GM19395 (cell line): Measurements from ENCODE around the gene CACNA1S.

Experiments
- ATAC-seq: cut with Tn5 transposase; IDR thresholded peaks from one replicate; pipeline ENCODE4 v1.9.1; 2021; ENCODE audit warnings: mild to moderate bottlenecking, moderate library complexity; ENCODE audit not compliant: unreplicated experiment

CACNA1S gene

GRCh38 chr1:201140941-201141260 is 28.7 kb upstream of the CACNA1S start:
- no peak for ATAC-seq

GRCh38 chr1:201140235-201140940 is 28.2 kb upstream of the CACNA1S start:
- ATAC-seq: no peak

DNA sequence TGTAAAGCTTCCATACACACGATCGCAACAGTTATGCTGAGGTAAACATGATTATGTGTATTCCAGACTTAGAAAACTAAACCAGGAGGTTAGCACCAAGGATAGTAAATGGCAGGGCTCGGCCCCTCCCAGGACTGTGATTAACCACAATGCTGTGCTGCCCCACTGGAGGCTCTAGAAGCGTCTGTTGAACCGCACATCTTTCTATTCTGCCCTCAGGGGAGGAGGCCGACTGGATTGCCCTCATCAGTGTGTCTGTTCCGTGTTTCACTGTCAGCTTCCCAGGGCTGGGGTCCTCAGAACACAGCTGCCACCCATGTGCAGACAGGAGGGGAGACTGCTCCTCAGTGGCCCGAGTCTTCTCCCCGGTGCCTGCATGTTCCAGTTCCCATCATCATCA is 27.5 kb upstream of the CACNA1S start:
- no peak for ATAC-seq

- ATAC-seq: no peak
These were observed 27.1 kb upstream of the CACNA1S start for GRCh38 chr1:201139306-201139705.

GRCh38 chr1:201138311-201138840 is 26.1 kb upstream of the CACNA1S start:
- ATAC-seq: no peak

DNA sequence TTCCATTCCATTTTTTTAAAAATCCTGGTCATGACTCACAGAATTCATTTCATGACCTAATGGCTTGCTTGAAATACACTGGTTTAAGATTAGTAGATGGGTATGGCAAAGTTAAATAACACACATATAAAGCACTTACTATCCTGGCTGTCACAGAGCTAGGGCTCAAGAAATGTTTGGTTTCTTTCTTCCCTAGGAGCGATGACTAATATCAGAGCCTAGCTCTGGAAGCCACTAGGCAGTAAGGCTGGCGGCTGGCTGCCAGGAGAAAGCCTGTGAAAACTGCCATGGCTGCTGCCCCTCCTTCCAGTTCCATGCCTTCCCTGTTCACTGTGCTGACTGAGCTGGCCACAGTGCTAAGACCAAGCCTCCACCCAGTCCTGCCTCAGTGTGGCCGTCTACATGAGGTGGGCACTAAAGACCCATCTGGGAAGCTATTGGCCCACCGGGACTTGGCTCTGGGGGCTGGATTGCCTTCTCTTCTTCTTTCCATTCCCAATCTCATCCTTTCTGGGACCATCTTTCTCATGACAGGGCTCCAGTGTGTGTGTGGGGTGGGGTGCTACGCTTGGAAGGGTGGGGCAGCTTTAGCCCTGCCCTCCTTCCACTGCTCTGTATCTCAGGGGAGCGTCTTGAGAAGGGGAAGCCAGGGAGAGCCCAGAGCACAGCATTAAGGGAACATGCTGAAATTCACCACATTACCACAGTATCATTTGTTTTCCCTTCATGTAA is 25.5 kb upstream of the CACNA1S start:
- ATAC-seq: no peak

DNA sequence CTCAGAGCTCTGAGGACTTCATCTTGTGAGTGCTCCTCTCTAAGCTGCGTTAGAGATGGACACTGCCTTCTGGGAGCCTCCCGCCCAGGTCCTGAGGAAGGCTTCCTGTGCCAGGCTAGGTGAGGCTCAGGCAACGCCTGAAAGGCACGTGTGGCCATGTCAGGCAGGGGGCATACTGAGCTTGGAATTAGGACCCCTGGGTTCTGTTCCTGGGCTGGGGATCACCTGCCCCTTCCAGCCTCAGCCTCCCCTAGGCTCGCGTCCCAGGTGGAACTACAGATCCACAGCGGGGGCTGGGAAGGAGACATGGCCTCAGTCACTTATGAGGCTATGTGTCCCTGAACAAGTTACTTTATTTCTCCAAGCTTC is 24.8 kb upstream of the CACNA1S start:
- ATAC-seq: no peak

DNA sequence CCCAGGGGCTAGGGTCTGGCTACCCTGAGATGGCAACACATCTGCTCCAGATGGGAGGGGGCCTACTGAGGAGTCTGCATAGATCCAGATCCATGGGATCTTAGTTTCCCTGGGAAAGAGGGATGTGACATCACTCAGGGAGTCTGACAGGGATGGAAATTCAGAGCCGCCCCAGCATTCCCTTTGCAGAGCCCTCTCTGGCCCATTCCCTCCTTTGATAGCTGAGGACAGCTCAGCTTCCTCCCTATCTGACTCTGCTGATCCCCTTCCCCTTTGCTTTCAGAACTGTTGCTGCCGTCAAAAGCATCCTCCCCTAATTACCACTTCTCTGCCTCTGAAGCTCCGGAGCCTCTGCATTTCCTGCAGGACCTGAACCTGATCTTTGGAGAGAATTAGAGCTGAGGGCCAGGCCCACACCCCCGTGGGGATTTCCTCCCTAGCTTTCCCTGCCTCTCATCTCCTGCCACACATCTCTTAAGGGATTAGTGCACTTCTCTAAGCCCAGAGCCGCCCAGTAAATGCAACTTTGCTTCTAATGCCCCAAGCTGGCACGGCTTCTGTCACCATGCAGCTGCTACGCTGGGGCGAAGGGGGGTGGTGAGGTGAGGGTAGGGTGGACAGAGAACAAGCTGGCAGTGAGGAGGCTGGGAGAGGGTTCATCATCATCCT is 24.3 kb upstream of the CACNA1S start:
- no peak for ATAC-seq

DNA sequence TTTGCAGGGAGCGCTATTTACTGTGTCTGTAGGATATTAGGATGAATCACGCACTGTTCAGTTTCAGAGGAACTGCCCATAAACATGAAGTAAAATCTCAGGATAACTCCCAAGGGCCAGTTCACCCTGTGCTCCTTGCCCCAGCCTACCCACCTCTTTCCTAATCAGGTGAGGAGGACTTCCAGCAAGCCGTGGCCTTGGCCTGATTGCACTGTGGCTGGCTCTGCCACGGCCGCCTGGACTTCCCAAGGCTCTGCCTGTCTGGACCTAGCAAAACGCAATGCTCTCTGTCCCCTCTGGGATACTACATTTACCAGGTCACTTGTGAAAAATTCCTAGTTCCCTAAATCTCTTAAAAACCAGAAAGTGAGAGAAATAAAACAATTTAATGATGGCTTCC is 22.2 kb upstream of the CACNA1S start:
- no peak for ATAC-seq

DNA sequence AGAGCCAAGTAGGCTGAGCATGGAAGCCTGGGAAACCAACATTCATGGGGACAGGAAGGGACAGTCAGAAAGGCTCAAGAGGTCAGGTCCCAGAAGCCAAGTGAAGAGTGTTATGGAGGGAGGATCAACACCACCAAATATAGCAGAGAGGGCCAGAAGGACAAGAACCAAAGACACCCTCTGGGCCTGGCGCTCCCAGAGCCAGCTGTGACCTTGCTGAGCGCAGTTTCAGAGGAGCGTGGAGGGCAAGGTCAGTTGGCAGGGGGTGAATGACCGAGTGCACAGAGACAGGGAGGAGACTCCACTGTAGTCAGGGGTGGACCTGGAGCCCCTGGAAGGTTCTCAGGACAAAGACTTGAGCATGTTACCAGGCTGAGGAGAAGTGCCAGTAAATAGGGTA is 19.2 kb upstream of the CACNA1S start:
- ATAC-seq: no peak

- no peak for ATAC-seq
These were observed 16.7 kb upstream of the CACNA1S start for GRCh38 chr1:201128962-201129361.

DNA sequence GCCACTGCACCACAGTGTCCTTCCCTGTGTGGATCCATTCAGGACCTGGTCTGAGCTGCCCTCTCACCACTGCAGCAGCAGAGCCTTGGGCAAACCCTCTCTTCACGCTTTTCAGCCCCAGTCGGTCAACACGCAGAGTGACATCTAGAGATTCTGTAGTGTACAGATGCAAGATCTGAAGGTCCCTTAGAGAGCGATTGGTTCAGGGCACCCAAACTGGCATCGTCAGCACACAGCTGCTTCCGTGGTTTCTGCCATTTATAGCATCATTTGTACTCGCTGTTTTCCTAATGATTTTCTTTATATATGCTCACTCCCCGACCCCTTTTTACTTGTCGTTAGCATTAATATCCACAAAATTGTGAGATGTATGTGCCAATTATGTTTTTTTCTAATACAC is 16.2 kb upstream of the CACNA1S start:
- no peak for ATAC-seq

- no peak for ATAC-seq
These were observed 15.7 kb upstream of the CACNA1S start for GRCh38 chr1:201127755-201128455.

DNA sequence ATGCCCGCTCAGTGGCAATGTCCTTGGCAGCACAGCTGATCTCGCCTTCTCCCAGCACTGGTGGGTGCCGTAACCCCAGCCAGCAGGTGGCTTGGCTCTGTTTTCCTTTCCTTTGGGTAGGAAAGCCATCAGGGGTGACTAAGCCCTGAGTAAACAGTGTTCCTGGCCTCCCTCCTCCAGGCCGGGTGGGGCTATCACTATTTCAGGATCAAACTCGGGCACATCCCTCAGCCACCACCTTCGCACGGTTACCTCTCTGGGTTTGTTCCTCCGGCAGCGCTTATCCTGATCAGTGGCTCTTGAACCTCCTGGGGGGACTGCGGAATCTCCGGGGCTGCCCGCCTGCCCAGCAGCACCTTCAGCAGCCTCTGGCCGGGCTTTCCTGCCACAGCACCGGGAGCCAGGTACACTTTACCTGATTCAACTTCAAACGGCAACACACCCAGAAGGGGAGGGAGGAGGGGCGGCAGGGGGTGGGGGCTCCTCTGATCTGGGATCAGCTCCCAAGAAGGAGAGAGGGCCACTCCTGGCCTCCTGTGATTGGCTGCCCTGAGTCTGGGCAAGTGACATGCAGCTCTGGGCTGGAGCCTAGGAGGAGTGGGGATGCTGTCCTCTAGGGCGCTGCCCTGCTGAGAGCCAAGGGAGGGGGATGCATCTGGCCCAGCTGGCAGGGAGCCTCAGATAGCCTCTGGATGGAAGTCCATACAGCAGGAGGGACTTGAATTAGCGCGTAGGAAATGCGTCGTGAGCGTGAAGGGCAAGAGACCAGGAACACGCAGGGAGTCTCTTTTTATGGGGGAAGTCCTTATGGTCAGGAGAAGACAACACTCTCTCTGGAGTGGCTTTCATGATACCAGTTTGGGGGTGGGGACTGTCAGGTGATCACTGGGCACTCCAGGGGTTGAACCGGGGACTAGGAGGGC is 14.9 kb upstream of the CACNA1S start, which contains the start of gene ASCL5:
Gene ASCL5, minus strand, starts transcription at position 353 of the 923 bp plus-strand sequence. CDS start 11,812 bp downstream, outside the sequence.
- no peak for ATAC-seq

GRCh38 chr1:201126463-201126831 is 14.2 kb upstream of the CACNA1S start:
- no peak for ATAC-seq

GRCh38 chr1:201125800-201126199 is 13.6 kb upstream of the CACNA1S start:
- ATAC-seq: no peak

GRCh38 chr1:201125019-201125418 is 12.8 kb upstream of the CACNA1S start:
- ATAC-seq: no peak

GRCh38 chr1:201123866-201124265 is 11.6 kb upstream of the CACNA1S start:
- no peak for ATAC-seq

GRCh38 chr1:201122321-201122957 is 10.2 kb upstream of the CACNA1S start:
- ATAC-seq: no peak
